ENCODE data around the gene PLXNB2. TPM values are rescaled to one million over a fixed set of nuclear protein-coding genes. Genes with fewer than 3 reads are reported as not detected.
A peak's percentile ranks its signal among the peaks of the same experiment; 100 is the strongest.

PLXNB2 gene
- total RNA-seq, 1 donor from 2014 or later = 95.2 TPM

DNA sequence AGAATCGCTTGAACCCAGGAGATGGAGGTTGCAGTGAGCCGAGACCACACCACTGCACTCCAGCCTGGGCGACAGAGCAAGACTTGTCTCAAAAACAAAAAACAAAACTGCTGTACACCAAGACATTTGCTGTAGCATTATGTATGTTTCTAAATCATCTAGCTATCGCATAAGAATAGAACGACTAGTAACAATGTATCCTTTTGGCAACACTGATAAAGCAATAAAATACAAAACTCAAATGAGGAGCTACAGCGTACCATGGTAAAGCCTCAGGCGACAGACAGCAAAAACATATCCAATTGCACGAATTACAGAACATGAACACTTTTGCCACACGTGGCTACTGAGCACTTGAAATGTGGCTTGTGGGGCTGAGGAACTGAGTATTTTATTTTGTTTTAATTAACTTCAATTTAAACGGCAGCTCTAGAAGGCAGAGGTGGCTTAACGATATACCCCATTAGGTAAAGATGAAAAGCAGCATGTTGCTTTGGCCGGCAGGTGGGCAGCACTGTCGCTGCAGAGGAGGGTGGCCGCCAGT lies 65.0 kb downstream of the PLXNB2 start:
- peaks cover 4% of the 10 kb centered on the region for H3K4me1 Mint-ChIP-seq (ENCODE audit: low read depth, unreplicated experiment)
- TF ChIP-seq, protein P1, sequence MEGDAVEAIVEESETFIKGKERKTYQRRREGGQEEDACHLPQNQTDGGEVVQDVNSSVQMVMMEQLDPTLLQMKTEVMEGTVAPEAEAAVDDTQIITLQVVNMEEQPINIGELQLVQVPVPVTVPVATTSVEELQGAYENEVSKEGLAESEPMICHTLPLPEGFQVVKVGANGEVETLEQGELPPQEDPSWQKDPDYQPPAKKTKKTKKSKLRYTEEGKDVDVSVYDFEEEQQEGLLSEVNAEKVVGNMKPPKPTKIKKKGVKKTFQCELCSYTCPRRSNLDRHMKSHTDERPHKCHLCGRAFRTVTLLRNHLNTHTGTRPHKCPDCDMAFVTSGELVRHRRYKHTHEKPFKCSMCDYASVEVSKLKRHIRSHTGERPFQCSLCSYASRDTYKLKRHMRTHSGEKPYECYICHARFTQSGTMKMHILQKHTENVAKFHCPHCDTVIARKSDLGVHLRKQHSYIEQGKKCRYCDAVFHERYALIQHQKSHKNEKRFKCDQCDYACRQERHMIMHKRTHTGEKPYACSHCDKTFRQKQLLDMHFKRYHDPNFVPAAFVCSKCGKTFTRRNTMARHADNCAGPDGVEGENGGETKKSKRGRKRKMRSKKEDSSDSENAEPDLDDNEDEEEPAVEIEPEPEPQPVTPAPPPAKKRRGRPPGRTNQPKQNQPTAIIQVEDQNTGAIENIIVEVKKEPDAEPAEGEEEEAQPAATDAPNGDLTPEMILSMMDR (IDR thresholded peaks at IDR 0.05; ENCODE audit: partially characterized antibody, unreplicated experiment) = no peak
- H3K36me3 Mint-ChIP-seq (ENCODE audit: unreplicated experiment) = no peaks in the 10 kb centered on the region
- no peak for DNase-seq
- peak overlapping the region; percentile 95 for H3K4me3 Mint-ChIP-seq (ENCODE audit: unreplicated experiment)
- H3K27ac Mint-ChIP-seq (ENCODE audit: unreplicated experiment) = peak overlapping the region; percentile 33
- peaks cover 5% of the 10 kb centered on the region for H3K27me3 Mint-ChIP-seq (ENCODE audit: unreplicated experiment)
- peaks cover 11% of the 10 kb centered on the region for H3K9me3 Mint-ChIP-seq (ENCODE audit: unreplicated experiment)

DNA sequence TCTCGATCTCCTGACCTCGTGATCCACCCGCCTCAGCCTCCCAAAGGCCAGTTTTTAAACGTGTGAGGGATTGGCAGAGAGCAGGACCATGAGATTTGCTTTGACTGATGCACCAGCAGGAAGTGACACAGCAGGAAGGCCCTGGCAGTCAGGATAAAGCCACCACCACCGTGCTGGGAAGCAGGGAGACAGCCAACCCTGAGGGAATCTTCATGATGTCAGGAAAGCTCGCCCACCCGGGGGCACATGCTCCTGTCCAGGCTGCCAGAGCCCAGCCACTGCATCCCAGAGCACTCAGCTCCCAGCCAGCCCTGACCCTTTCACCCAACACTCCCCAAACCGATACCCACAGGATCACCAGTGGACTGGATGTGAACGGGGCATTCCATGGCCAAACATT lies 68.7 kb downstream of the PLXNB2 start:
- H3K27me3 Mint-ChIP-seq (ENCODE audit: unreplicated experiment) = peaks cover 10% of the 10 kb centered on the region
- H3K4me3 Mint-ChIP-seq (ENCODE audit: unreplicated experiment) = no peak overlapping the region
- peaks cover 4% of the 10 kb centered on the region for H3K9me3 Mint-ChIP-seq (ENCODE audit: unreplicated experiment)
- DNase-seq = no peak
- H3K4me1 Mint-ChIP-seq (ENCODE audit: low read depth, unreplicated experiment) = peaks cover 2% of the 10 kb centered on the region
- no peak overlapping the region for H3K27ac Mint-ChIP-seq (ENCODE audit: unreplicated experiment)
- TF ChIP-seq, protein P1 (IDR thresholded peaks at IDR 0.05; ENCODE audit: partially characterized antibody, unreplicated experiment) = no peak
- no peaks in the 10 kb centered on the region for H3K36me3 Mint-ChIP-seq (ENCODE audit: unreplicated experiment)

DNA sequence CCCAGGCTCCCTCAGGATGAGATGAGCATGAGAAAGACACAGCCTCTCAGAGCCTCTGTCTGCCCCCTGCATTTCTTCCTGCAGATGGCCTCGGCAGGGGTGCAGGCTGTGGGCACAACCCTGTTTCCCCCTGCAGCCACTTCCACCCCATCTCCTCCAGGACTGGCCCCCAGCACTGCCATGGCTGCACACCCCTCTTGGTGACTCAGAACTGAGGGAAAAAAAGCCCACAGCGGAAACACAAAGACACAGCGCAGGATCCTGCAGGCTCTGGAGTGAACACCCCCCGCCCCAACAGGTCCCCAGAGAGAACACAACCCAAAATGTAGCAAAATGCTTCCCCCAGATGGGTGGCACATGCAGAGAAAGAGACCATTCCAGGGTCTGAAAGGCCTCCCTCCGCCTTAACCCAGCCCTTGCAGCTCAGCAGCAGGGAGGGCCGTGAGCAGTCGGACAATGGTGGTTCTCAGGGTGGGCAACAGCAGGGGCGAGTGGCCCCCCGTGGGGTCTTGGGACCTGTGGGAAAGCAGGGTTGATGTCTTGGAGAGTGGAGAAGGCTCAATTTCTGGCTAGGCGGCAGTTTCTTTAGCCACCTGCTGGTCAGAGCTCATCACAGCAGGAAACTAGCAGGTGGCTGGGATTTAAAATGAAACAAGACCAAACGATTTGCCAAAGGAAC lies 70.6 kb downstream of the PLXNB2 start:
- TF ChIP-seq, protein P1 (IDR thresholded peaks at IDR 0.05; ENCODE audit: partially characterized antibody, unreplicated experiment) = peak; percentile 81
- peaks cover 3% of the 10 kb centered on the region for H3K9me3 Mint-ChIP-seq (ENCODE audit: unreplicated experiment)
- H3K4me1 Mint-ChIP-seq (ENCODE audit: low read depth, unreplicated experiment) = peaks cover 2% of the 10 kb centered on the region
- H3K4me3 Mint-ChIP-seq (ENCODE audit: unreplicated experiment) = no peak overlapping the region
- no peak overlapping the region for H3K27ac Mint-ChIP-seq (ENCODE audit: unreplicated experiment)
- no peaks in the 10 kb centered on the region for H3K36me3 Mint-ChIP-seq (ENCODE audit: unreplicated experiment)
- H3K27me3 Mint-ChIP-seq (ENCODE audit: unreplicated experiment) = peaks cover 10% of the 10 kb centered on the region
- peak; percentile 54 for DNase-seq

DNA sequence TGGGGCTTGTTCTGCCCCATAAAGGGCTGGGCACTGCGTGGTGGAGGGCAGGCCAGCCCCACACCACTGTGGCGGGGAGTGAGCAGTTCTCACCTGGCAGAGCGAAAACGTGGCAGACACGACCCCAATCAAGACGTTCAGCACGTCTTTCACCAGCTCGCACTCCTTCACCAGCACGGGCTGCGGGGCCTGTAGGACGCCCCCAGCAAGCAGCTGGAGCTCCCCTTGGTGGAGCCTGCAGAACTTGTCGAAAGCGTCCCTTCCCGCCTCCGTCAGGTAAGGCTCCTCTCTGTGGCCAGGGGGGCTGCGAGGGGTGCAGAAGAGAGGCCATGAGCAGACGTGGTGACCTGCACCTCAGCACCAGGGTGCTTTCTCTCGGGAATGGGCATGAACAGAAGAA lies 74.2 kb downstream of the PLXNB2 start:
- no peaks in the 10 kb centered on the region for H3K36me3 Mint-ChIP-seq (ENCODE audit: unreplicated experiment)
- no peak overlapping the region for H3K4me3 Mint-ChIP-seq (ENCODE audit: unreplicated experiment)
- peaks cover 7% of the 10 kb centered on the region for H3K9me3 Mint-ChIP-seq (ENCODE audit: unreplicated experiment)
- no peak overlapping the region for H3K27ac Mint-ChIP-seq (ENCODE audit: unreplicated experiment)
- TF ChIP-seq, protein P1 (IDR thresholded peaks at IDR 0.05; ENCODE audit: partially characterized antibody, unreplicated experiment) = no peak
- peaks cover 1% of the 10 kb centered on the region for H3K4me1 Mint-ChIP-seq (ENCODE audit: low read depth, unreplicated experiment)
- peaks cover 12% of the 10 kb centered on the region for H3K27me3 Mint-ChIP-seq (ENCODE audit: unreplicated experiment)
- DNase-seq = no peak

DNA sequence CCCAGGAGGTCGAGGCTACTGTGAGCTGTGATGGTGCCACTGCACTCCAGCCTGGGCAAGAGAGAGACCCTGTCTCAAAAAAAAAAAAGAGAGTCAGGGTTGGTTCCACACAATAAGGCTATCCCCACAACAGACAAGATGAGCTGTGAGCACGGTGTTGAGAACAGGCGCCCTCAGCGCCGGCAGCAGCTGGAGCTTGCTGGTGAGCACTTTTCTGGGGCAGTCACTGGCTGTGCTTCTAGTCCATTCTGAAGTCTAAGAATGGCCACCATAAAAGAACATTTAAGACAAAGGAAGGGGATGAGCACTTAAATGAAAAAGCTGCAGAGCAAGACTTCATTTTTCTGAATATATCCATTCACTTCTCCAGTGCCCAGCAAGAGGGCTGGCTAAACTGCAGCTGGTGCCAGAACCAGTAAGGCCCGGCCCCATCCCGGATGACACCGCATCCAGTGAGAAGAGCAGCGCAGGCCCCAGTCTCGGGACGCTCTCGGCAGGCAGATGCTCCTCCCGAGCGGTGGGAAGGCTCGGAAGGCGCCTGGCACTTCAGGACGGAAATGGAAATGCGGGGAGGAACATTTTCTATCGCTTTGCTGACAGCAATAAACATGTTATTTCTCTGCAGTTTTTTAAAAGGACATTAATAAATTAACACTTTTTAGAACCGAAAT lies 74.8 kb downstream of the PLXNB2 start:
- Mint-ChIP-seq H3K9me3 (ENCODE audit: unreplicated experiment) (peaks cover 4% of the 10 kb centered on the region), H3K27ac (ENCODE audit: unreplicated experiment) (no peak overlapping the region), H3K27me3 (ENCODE audit: unreplicated experiment) (peaks cover 10% of the 10 kb centered on the region), H3K4me3 (ENCODE audit: unreplicated experiment) (no peak overlapping the region), H3K36me3 (ENCODE audit: unreplicated experiment) (no peaks in the 10 kb centered on the region), H3K4me1 (ENCODE audit: low read depth, unreplicated experiment) (peaks cover 1% of the 10 kb centered on the region)
- DNase-seq = no peak
- TF ChIP-seq, protein P1 (IDR thresholded peaks at IDR 0.05; ENCODE audit: partially characterized antibody, unreplicated experiment) = no peak
